ENCODE data around the gene GGACT.
A peak's percentile ranks its signal among the peaks of the same experiment; 100 is the strongest.

The GGACT gene

DNA sequence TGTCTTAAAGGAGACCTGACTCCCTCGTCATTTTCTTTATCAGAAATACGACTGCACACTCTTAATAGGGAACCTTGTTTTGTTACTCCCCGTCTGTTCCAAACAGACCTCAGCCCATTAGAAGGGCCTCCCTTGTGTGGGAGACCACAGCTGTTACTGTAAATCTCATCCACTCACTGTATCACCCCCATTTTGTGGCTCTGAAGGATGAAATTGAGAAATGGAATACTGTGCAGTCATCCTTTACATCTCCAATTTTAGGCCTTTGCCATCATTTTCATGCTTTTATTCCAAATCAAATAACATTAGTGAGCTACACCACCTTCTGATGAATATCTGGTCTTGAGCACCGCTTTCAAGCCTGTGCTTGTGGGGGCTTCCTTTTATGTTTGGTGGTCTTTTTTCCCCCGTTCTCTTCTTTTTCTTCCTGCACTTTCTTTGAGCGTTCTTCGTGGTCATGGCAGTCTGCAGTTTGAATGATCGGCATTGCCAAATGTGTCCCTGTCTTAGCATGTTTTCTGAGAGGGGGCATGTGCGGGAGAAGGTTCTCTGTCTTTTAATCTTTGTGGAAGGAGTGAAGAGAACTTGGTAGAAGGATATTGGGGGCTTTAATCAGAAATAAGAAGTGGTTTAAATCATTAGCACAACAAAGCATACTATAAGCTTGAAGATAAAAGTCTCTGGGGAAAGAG is 65.8 kb downstream of the GGACT start:
- H3K27me3 Mint-ChIP-seq, result no peaks in the 10 kb centered on the region
- H3K27ac Mint-ChIP-seq, result no peak overlapping the region
- H3K4me1 Mint-ChIP-seq (ENCODE audit: low read depth), result peaks cover 12% of the 10 kb centered on the region
- H3K9me3 Mint-ChIP-seq (ENCODE audit: low read depth), result no peaks in the 10 kb centered on the region
- no peak overlapping the region for H3K4me3 Mint-ChIP-seq
- no peaks in the 10 kb centered on the region for H3K36me3 Mint-ChIP-seq

DNA sequence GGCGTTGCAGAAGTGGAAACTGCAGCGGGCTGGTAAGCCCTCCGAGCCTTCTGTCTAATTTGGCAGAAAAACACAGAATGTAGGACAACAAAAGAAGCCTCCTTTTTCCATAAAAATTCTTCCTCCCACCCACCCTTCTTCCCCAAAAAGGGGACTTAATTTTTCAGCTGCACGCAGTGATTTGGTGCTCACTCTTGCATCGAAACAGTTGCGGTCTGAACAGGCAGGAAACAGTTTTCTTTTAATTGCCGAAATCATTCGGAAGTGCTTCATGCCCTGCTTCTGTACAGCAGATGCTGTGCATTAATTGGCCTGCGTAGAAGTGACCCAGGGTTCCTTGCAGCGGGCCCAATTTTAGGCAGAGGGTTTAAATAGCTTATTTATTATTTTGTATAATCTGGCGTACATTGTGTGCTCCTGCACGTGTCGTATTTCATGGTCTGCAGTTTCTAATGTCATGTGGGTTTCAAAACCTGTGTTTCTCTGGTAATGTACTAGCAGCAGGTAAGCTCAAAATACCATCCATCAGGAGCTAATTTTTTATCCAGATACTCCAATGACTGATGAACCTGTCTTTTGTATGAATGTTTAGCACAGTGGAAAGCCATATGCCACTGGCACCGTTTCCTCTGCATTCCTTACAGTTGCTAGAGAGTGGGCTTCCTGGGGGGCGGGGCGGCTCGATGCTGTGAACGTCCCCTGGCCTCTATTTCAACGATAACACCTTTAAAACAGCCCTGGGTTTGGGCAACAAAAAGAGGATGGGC is 66.6 kb downstream of the GGACT start:
- no peaks in the 10 kb centered on the region for H3K9me3 Mint-ChIP-seq (ENCODE audit: low read depth)

DNA sequence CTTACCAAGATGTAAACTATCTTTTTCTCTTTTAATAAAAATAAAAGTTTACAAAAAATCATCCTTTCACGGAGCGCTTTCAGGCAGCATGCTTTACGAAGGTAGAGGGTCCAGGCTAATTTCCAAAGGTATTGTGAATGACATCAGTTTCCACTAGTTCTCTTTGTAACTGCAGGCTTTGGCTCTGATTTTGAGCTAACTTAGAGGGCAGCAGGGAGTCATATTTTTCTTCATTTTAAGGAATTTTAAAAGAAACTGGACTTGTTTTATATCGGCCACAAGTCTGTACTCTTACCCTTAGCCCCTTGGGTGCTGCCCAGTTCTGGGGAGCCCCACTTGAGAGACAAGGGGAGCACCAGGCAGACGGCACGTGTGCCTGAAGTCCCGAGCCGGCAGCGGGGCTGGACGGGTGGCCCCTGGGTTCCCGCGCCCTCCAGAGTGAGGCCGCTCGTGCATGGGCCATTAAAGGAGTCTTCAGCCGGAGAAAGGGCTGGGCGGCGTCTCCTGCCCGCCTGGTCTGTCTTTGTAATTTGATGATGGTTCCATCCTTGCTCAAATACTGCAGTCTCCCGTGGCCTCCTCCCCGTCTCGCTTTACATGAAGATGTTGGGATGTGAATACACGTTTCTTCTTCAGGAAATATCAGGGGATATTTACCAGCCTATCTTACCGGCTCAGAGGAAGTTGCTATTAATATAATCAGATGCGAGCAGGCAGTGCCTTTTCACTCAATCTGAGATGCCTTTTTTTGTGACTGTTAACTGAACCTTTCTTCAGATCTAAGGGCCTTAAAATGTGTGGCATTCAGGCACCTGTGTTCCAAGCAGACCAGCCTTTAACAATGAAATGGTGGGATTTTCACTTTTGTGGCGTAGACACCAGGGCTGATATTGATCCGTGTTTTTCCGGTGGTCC is 67.4 kb downstream of the GGACT start:
- Mint-ChIP-seq H3K27me3 (no peaks in the 10 kb centered on the region), H3K27ac (no peak overlapping the region), H3K4me3 (peak overlapping the region; percentile 66), H3K9me3 (ENCODE audit: low read depth) (no peaks in the 10 kb centered on the region), H3K36me3 (no peaks in the 10 kb centered on the region), H3K4me1 (ENCODE audit: low read depth) (peaks cover 12% of the 10 kb centered on the region)

More for the DNA sequence above, 66.6 kb downstream of the GGACT start:
- Mint-ChIP-seq H3K27me3 (no peaks in the 10 kb centered on the region), H3K4me3 (peak overlapping the region; percentile 66), H3K4me1 (ENCODE audit: low read depth) (peaks cover 12% of the 10 kb centered on the region), H3K36me3 (no peaks in the 10 kb centered on the region), H3K27ac (no peak overlapping the region)

DNA sequence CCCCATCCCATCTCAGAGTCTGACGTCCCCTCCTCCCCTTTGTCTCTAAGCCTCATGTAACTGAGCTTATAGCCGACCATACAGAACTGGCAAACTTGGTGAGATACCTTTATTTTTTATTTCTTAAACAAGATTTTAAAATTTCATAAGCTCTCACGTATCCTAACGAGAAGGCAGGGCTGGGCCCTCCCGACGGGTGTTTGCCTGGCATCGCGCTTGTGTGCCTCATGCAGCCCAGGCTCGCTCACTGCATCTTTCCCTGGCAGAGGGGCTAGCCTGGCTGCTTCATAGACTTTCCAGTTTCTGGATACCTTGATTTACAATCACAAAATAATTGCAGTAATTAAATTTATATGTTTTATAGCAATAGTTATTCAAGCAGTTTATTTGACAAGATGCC is 69.0 kb downstream of the GGACT start:
- no peaks in the 10 kb centered on the region for H3K9me3 Mint-ChIP-seq (ENCODE audit: low read depth)
- H3K36me3 Mint-ChIP-seq, result peaks cover 4% of the 10 kb centered on the region
- peaks cover 15% of the 10 kb centered on the region for H3K4me1 Mint-ChIP-seq (ENCODE audit: low read depth)
- H3K4me3 Mint-ChIP-seq, result no peak overlapping the region
- no peaks in the 10 kb centered on the region for H3K27me3 Mint-ChIP-seq
- no peak overlapping the region for H3K27ac Mint-ChIP-seq

DNA sequence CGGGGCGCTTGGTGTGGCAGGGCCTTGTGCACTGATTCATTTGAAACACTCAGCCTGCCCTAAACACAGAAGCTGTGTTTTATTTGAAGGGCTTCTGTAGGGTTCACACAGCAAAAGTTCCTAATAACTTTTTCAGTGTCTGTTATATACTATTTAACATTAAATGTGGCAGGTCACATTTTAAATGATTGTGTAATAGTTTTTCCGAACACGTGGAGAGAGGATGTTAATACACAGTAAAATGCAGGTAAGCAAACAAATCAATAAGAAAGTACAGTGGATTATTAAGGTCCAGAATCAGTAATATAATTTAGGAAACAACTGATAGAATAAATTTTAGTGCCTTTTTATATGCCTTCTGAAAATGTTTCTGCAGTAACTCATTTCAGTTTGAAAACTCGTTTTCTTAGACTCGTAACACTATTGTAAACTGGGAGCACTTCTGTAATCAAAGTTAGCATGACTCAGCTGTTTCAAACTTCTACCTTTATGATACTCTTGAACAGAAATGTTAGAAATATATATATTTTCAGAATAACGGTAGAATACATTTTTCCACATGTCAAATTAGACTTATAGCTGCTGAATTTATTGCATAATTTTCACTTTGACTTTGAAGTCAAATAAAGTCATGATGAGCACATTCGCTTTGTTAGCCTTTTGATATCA is 70.1 kb downstream of the GGACT start:
- H3K27me3 Mint-ChIP-seq, result peaks cover 2% of the 10 kb centered on the region
- H3K4me1 Mint-ChIP-seq (ENCODE audit: low read depth), result peaks cover 16% of the 10 kb centered on the region
- no peaks in the 10 kb centered on the region for H3K9me3 Mint-ChIP-seq (ENCODE audit: low read depth)
- no peak overlapping the region for H3K4me3 Mint-ChIP-seq
- H3K27ac Mint-ChIP-seq, result no peak overlapping the region
- peaks cover 4% of the 10 kb centered on the region for H3K36me3 Mint-ChIP-seq

DNA sequence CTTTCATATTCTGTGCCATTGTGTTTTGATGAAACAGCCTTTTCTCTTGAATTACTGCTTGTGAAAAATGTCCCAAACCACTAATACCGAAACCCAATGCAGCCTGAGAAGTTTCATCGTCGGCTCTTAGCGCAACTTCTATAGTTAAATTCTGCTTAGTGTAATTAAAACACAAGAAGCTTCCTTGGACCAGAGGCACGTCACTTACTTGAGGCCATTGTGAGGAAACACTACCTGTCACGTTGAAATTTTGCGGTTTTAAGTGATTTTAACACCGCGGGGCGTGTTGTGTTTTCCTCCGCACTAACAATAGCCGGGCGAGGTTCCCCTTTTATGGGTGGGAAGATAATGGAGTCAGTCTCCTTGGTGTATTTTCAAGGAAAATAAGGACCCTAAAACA is 70.9 kb downstream of the GGACT start:
- Mint-ChIP-seq H3K27me3 (peaks cover 2% of the 10 kb centered on the region), H3K9me3 (ENCODE audit: low read depth) (no peaks in the 10 kb centered on the region), H3K27ac (no peak overlapping the region), H3K36me3 (peaks cover 4% of the 10 kb centered on the region), H3K4me1 (ENCODE audit: low read depth) (peaks cover 13% of the 10 kb centered on the region), H3K4me3 (no peak overlapping the region)

DNA sequence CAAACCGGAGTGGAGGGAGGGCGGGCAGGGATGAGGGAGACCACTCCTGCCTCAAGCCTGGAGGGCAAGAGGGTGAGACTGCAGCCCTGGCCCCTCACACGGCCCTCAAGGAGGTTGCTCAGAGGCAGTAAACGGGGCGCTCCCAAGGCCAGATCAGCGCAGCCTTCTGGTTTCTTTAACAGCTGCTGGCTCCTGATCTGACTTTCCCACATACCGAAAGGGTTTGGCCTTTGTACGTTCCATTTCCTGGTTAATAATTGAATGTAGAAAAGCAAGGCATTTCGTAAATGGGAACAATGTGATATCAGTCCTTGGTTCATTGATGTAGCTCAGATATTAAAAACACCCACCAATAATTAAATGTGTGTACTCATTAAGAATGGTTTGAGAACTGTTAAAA is 71.5 kb downstream of the GGACT start:
- Mint-ChIP-seq H3K4me3 (no peak overlapping the region), H3K27ac (no peak overlapping the region), H3K27me3 (peaks cover 2% of the 10 kb centered on the region), H3K36me3 (peaks cover 4% of the 10 kb centered on the region), H3K4me1 (ENCODE audit: low read depth) (peaks cover 11% of the 10 kb centered on the region), H3K9me3 (ENCODE audit: low read depth) (no peaks in the 10 kb centered on the region)

DNA sequence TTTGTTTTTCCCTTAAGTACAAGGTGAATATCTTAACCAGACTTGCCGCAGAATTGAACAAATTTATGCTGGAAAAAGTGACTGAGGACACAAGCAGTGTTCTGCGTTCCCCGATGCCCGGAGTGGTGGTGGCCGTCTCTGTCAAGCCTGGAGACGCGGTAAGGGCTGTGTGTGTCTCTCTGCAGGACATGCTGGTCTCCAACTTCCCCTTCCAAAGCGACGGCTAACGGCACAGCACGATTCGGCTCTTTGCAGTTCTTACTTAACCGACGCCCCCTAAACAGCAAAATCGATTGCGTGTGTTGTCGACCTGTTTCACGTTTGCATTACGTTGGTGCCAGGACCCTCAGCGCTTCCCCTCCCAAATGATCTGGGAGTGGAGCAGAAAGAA is 73.2 kb downstream of the GGACT start:
- peaks cover 4% of the 10 kb centered on the region for H3K4me1 Mint-ChIP-seq (ENCODE audit: low read depth)
- H3K9me3 Mint-ChIP-seq (ENCODE audit: low read depth), result no peaks in the 10 kb centered on the region
- no peak overlapping the region for H3K4me3 Mint-ChIP-seq
- peaks cover 4% of the 10 kb centered on the region for H3K36me3 Mint-ChIP-seq
- peaks cover 2% of the 10 kb centered on the region for H3K27me3 Mint-ChIP-seq
- no peak overlapping the region for H3K27ac Mint-ChIP-seq

DNA sequence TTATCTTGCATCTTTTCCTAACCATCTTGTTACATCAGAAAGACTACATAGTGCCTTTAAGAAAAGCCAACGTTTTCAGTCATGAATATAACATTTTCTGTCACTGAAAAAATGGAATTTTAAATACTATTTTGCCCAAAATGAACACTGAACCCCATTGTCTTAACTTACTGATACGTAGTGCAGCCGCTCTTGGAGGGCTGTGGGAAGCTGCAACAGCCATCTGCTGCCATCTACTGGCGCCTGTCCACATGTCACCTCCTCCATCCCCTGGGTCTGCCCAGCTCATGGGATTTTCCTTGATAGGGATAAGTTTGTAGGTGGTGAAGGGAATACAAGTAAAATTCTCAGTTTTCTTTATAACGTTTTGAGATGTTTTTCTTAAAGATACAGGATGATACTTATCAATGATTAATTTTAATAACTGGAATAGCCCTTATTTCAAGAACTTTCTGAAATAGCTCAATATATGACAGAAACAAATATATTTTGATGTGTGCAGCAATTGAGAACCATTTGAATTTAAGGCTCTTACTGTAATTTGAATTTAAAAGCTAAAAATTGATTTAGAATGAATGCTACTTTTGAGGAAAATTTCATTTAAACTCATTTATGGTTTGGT is 73.7 kb downstream of the GGACT start:
- Mint-ChIP-seq H3K36me3 (peaks cover 4% of the 10 kb centered on the region), H3K4me3 (no peak overlapping the region), H3K27me3 (peaks cover 2% of the 10 kb centered on the region), H3K4me1 (ENCODE audit: low read depth) (peaks cover 4% of the 10 kb centered on the region), H3K9me3 (ENCODE audit: low read depth) (no peaks in the 10 kb centered on the region), H3K27ac (no peak overlapping the region)

DNA sequence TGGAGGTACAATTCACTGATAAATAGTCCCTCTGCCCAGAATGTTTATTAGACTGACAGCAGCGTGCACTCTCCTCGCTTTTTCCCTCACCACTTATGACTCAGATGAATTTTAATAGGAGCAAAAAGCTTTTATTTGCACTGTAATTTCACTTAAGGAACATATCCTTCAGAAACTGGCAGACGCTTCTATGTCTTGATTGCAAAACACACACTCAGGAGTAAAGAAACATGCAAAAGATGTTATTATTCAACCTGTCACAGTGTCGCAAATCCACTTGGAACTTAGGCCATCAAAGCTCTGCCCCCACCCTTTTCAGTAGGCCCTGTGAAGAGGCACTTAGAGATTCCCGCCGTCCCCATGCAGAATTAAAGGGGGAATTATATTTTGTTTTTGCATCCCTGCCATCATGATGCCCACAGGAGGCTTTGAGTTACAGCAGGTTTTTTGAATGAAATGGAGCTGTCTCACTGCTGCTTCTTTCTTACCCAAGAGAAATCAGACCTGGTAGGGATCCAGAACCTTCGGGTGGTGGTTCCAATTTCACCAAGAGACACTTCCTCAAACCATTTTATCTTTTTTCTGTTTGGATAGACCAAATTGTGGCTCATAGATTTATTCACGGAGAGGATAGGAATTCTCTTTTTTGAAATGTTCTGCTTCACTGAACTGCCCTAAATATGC is 74.5 kb downstream of the GGACT start:
- Mint-ChIP-seq H3K27ac (no peak overlapping the region), H3K9me3 (ENCODE audit: low read depth) (no peaks in the 10 kb centered on the region), H3K27me3 (peaks cover 2% of the 10 kb centered on the region), H3K36me3 (peaks cover 4% of the 10 kb centered on the region), H3K4me3 (no peak overlapping the region), H3K4me1 (ENCODE audit: low read depth) (peaks cover 4% of the 10 kb centered on the region)

DNA sequence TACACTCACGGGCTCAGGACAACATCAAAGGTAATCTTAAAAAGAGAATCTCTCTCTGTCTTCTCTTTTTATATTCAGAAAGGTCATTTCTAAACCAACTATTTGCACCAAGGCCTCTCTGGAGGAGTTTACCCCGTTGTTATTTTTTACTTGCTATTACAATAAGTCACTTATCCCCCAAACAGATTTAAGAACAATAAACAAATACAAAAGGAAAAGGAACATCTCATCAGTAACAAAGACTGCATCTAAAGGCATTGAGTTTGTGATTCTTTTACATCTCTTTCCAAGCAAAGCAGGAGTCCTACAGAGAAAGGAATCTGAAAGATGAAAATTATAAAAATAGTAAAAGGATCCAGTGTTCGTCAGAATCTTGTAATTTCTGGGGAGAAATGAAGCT is 75.4 kb downstream of the GGACT start:
- Mint-ChIP-seq H3K9me3 (ENCODE audit: low read depth) (no peaks in the 10 kb centered on the region), H3K36me3 (peaks cover 4% of the 10 kb centered on the region), H3K27me3 (peaks cover 2% of the 10 kb centered on the region), H3K4me3 (no peak overlapping the region), H3K27ac (no peak overlapping the region), H3K4me1 (ENCODE audit: low read depth) (peaks cover 4% of the 10 kb centered on the region)

DNA sequence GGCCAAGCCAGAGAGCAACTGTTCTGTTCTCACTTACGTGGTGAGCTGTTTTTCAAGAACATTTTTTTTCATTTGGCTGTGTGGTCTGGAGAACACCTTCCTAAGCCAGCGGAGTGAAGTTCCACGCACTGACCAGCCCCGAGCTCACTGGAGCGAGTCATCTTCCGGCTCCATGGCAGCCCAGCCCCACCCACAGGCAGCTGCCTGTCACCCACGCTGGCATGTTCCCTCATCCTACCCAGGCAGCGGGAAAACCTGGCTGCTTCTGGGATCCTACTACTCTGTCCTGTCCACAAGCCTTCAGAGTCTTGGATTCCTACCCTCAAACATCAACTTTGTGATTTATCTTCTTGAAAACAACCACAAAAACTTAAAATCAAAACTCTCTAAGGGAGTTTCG is 76.2 kb downstream of the GGACT start:
- peaks cover 4% of the 10 kb centered on the region for H3K36me3 Mint-ChIP-seq
- no peaks in the 10 kb centered on the region for H3K9me3 Mint-ChIP-seq (ENCODE audit: low read depth)
- H3K27me3 Mint-ChIP-seq, result peaks cover 2% of the 10 kb centered on the region
- H3K27ac Mint-ChIP-seq, result no peak overlapping the region
- H3K4me1 Mint-ChIP-seq (ENCODE audit: low read depth), result peaks cover 4% of the 10 kb centered on the region
- H3K4me3 Mint-ChIP-seq, result no peak overlapping the region

DNA sequence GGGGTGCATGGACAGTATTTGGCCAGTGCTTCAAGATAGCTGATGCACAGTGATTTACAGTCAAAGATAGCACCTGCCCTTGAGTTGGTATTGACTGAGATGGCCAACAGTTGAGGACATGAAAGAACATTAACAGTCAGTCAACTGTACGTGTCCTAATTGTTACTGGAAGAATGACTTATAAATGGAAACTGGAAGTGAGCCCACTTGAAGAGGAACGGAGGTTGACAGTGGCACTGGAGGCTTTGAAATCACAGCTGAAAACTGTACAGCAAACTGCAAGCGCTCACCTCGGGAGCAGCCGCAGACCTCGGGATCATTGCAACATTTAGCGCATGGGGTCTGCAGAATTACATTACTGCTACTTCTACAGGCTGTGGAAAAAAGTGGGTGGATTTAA is 77.1 kb downstream of the GGACT start:
- peaks cover 4% of the 10 kb centered on the region for H3K36me3 Mint-ChIP-seq
- no peak overlapping the region for H3K27ac Mint-ChIP-seq
- H3K4me1 Mint-ChIP-seq (ENCODE audit: low read depth), result peaks cover 12% of the 10 kb centered on the region
- H3K27me3 Mint-ChIP-seq, result peaks cover 2% of the 10 kb centered on the region
- H3K9me3 Mint-ChIP-seq (ENCODE audit: low read depth), result no peaks in the 10 kb centered on the region
- no peak overlapping the region for H3K4me3 Mint-ChIP-seq
